ENCODE measurements around the gene RPL13A. TPM values are rescaled to one million over a fixed set of nuclear protein-coding genes. Genes with fewer than 3 reads are reported as not detected.

Gene RPL13A
- total and polyA plus RNA-seq, 2 of the 4 experiments (the other 2 are of a cell fraction), result 1,477 to 2,069 TPM

DNA sequence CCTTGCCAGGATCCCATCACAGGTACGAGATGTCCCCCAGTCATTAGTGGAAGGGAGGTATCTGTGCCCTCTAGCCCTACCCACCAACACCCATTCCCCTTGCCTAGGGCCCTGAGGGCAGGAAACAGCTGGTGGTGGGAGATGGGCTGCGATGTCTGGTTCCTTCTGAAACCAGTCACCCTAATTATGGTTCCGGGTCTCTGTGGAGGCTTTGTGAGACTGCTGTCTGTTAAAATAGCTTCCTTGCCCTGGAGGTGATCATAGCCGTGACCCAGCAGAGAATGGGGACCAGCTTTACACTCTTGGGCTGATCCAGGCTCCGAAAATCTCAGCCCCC lies 28.9 kb upstream of the RPL13A start:
- no peak overlapping the region for H2BK5ac ChIP-seq (ENCODE audit: low read depth, low read length, poor library complexity, severe bottlenecking)
- intact Hi-C loops (cut with micrococcal nuclease) (no loop called here), dilution Hi-C loops (cut with HindIII; ENCODE audit: low sequenced_read_pairs, unreplicated experiment) (no loop called here), in situ Hi-C loops (cut with MboI; ENCODE audit: low sequenced_read_pairs) (no loop called here)
- no peaks in the 10 kb centered on the region for H3K27me3 ChIP-seq (ENCODE audit: control insufficient read depth, insufficient read depth, low read length)
- no peak overlapping the region for H3K18ac ChIP-seq (ENCODE audit: low read depth, low read length)
- no peak overlapping the region for H2BK15ac ChIP-seq (ENCODE audit: low read depth, low read length)
- no peak overlapping the region for H3K4me2 ChIP-seq (ENCODE audit: low read depth, low read length)
- no peak overlapping the region for H3K4ac ChIP-seq (ENCODE audit: low read depth, low read length)
- no peak overlapping the region for H4K8ac ChIP-seq (ENCODE audit: low read depth in 2 of 2, low read length in 2 of 2)
- no peak overlapping the region for H3K14ac ChIP-seq (replicated peaks; ENCODE audit: low read depth, low read length)
- no peak overlapping the region for H2AFZ ChIP-seq (replicated peaks; ENCODE audit: low read length, poor library complexity)
- no CpG with 5 or more reads among the region's 5 CpGs for WGBS, 2 experiments (ENCODE audit: extremely low coverage in 2 of 2, insufficient read length in 1 of 2)
- no peaks in the 10 kb centered on the region for H4K20me1 ChIP-seq (ENCODE audit: insufficient read depth, low read length)
- no peak overlapping the region for H2AK5ac ChIP-seq (ENCODE audit: low read depth, low read length)
- no peak overlapping the region for H3K9ac ChIP-seq (ENCODE audit: low read depth, low read length)
- ATAC-seq (ENCODE audit: low read depth) (no peak), DNase-seq (no peak)
- H4K5ac ChIP-seq (ENCODE audit: low read depth, low read length), result no peak overlapping the region
- H4K91ac ChIP-seq (ENCODE audit: insufficient read depth, low read depth, low read length), result no peak overlapping the region
- BruUV-seq (replicated peaks), result no TSS peak
- H3K4me3 ChIP-seq (ENCODE audit: insufficient read depth, low read depth, low read length), result no peak overlapping the region
- 0 out of 2 replicates have a peak, but pooled peaks cover 5% of the 10 kb centered on the region for H3K9me1 ChIP-seq (ENCODE audit: insufficient read depth, low read length)
- no peak overlapping the region for H2BK120ac ChIP-seq (ENCODE audit: low read depth, low read length)
- H3K36me3 ChIP-seq (ENCODE audit: control insufficient read depth, insufficient read depth, low read length), result peaks cover 5% of the 10 kb centered on the region
- ChIA-PET CTCF (no interaction called here), POLR2A (ENCODE audit: unreplicated experiment) (no interaction called here)
- H3K56ac ChIP-seq (ENCODE audit: extremely low read depth, insufficient read depth, low read length), result no peak overlapping the region
- no peak overlapping the region for H3K23ac ChIP-seq (ENCODE audit: low read depth, low read length)
- peaks cover 9 to 22% of the 10 kb centered on the region in 2 experiments; a peak in 3 of 4 replicates for H3K79me1 ChIP-seq (ENCODE audit: low read depth in 1 of 2, low read length in 2 of 2)
- H2AK9ac ChIP-seq (replicated peaks; ENCODE audit: low read depth, low read length, poor library complexity), result no peak overlapping the region
- H2BK20ac ChIP-seq (ENCODE audit: low read depth, low read length), result no peak overlapping the region
- no peaks in the 10 kb centered on the region for H3K4me1 ChIP-seq (ENCODE audit: control insufficient read depth, insufficient read depth, low read length)
- TF ChIP-seq, protein P1, sequence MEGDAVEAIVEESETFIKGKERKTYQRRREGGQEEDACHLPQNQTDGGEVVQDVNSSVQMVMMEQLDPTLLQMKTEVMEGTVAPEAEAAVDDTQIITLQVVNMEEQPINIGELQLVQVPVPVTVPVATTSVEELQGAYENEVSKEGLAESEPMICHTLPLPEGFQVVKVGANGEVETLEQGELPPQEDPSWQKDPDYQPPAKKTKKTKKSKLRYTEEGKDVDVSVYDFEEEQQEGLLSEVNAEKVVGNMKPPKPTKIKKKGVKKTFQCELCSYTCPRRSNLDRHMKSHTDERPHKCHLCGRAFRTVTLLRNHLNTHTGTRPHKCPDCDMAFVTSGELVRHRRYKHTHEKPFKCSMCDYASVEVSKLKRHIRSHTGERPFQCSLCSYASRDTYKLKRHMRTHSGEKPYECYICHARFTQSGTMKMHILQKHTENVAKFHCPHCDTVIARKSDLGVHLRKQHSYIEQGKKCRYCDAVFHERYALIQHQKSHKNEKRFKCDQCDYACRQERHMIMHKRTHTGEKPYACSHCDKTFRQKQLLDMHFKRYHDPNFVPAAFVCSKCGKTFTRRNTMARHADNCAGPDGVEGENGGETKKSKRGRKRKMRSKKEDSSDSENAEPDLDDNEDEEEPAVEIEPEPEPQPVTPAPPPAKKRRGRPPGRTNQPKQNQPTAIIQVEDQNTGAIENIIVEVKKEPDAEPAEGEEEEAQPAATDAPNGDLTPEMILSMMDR (conservative IDR thresholded peaks at IDR 0.05; ENCODE audit: low read depth, low read length), result no peak
- TF ChIP-seq RFX5 (IDR thresholded peaks at IDR 0.05; ENCODE audit: low read depth, low read length), result no peak
- TF ChIP-seq POLR2A (IDR thresholded peaks at IDR 0.05; ENCODE audit: low read depth, low read length), result no peak
- TF ChIP-seq, protein P2, sequence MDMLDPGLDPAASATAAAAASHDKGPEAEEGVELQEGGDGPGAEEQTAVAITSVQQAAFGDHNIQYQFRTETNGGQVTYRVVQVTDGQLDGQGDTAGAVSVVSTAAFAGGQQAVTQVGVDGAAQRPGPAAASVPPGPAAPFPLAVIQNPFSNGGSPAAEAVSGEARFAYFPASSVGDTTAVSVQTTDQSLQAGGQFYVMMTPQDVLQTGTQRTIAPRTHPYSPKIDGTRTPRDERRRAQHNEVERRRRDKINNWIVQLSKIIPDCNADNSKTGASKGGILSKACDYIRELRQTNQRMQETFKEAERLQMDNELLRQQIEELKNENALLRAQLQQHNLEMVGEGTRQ (IDR thresholded peaks at IDR 0.05; ENCODE audit: low read depth, low read length), result no peak
- TF ChIP-seq SMC3 (IDR thresholded peaks at IDR 0.05; ENCODE audit: low read depth, low read length), result no peak
- no peak for TF ChIP-seq ELK1 (IDR thresholded peaks at IDR 0.05; ENCODE audit: borderline replicate concordance, low read depth, low read length)
- TF ChIP-seq CHD1 (IDR thresholded peaks at IDR 0.05; ENCODE audit: low read depth, low read length), result no peak
- TF ChIP-seq RAD21 (IDR thresholded peaks at IDR 0.05; ENCODE audit: low read length), result no peak
- no peak for TF ChIP-seq NFE2L2 (IDR thresholded peaks at IDR 0.05; ENCODE audit: low read depth, low read length)
- no peak for TF ChIP-seq FOS (IDR thresholded peaks at IDR 0.05; ENCODE audit: low read depth, low read length)
- no peak for TF ChIP-seq MXI1 (IDR thresholded peaks at IDR 0.05; ENCODE audit: borderline replicate concordance, low read depth, low read length)
- no peak for TF ChIP-seq RCOR1 (IDR thresholded peaks at IDR 0.05; ENCODE audit: insufficient replicate concordance, low read length)
- no peak for TF ChIP-seq MAFK (IDR thresholded peaks at IDR 0.05; ENCODE audit: low read depth, low read length)
- no peak overlapping the region for H3K27ac ChIP-seq (ENCODE audit: insufficient read depth, low read length)
- no peaks in the 10 kb centered on the region for H3K9me3 ChIP-seq (ENCODE audit: control insufficient read depth, insufficient read depth, low read length)
